ENCODE data around the gene PDZD2.
"Not testable (repeated sequence)": the region's sequence is repeated elsewhere in the genome, so short reads cannot be mapped to it uniquely, and the experiment has no call there.

Gene PDZD2

GRCh38 chr5:31741496-31741895 lies 102.6 kb downstream of the PDZD2 start:
- no peak for DNase-seq

DNA sequence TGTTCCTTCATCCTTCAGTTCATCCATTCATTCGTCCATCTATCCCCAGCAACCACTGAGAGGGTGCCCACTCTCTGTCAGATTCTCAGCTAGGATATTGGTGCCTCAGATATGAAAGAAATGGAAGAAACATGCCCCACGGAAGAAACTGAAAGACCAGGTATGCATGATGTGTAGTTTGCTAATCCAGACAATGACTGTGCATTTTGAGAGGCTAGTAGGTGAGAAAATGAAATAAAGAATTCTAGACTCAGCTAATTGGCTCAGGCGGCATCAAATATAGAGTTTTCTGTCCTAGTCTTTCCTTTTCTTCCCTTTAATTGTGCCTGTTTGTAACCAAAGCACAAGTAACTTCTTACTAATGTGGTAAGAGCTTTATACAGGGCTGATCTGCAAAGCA lies 104.7 kb downstream of the PDZD2 start:
- no peak for DNase-seq

- DNase-seq, result no peak
Observed at GRCh38 chr5:31748458-31749172, 109.7 kb downstream of the PDZD2 start.

DNA sequence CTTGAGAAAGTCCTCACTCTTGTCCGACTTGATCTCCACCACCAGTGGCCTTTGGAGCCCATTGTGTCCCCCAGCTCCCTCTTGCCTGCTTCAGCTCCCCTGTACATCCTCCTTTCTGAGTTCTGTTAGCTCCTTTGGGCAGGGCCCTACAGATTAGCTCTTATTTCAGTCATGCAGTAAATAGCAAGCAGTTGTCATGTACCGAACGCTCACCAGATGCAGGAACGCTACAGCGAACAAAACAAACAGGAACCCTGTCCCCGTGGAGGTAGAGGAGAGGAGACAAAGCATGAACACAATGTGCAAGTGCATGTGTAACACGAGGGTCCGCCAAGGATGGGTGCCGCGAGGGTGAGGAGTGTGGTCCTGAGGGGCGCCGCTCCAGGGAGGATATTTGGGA lies 111.3 kb downstream of the PDZD2 start:
- no peak for DNase-seq

- no peak for DNase-seq
Observed at GRCh38 chr5:31751610-31752009, 112.7 kb downstream of the PDZD2 start.

- DNase-seq, result no peak
Observed at GRCh38 chr5:31753700-31754357, 114.9 kb downstream of the PDZD2 start.

DNA sequence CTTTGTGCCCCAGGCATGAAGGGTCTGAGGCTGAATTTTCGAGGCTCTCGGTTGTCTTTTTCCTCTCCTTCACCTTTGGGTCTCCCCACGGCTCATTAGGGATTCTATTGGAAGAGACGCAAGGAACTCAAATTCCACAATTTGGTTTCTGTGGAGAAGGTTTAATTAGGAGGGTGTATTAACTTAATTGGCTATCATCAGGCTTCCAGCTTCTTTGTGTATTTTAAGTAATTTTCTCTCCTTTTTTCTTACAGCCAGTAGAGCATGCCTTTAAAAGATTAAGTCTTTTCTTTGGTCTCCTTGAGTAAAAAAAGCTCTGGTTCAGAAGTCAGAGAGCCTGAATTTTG lies 115.4 kb downstream of the PDZD2 start:
- DNase-seq, result no peak

- no peak for DNase-seq
Observed at GRCh38 chr5:31754741-31755675, 116.1 kb downstream of the PDZD2 start.

GRCh38 chr5:31755676-31756230 lies 116.8 kb downstream of the PDZD2 start:
- DNase-seq, result no peak

GRCh38 chr5:31757806-31758205 lies 118.9 kb downstream of the PDZD2 start:
- no peak for DNase-seq

- no peak for DNase-seq
Observed at GRCh38 chr5:31758803-31759425, 120.0 kb downstream of the PDZD2 start.

- DNase-seq, result no peak
Observed at GRCh38 chr5:31759925-31760324, 121.0 kb downstream of the PDZD2 start.

DNA sequence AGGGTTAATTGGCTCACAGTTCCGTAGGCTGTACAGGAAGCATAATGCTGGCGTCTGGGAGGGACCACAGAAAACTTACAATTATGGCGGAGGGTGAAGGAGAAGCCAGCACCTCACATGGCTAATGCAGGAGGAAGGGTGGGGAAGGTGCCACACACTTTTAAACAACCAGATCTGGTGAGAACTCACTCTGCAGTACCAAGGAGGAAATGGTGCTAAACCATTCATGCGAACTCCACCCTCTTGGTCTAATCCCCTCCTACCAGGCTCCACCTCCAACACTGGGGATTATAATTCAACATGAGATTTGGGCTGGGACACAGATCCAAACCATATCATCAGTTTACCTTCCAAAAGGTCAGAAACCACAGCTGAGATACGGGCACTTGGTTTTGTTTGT lies 122.9 kb downstream of the PDZD2 start:
- DNase-seq, result no peak

GRCh38 chr5:31763424-31763823 lies 124.5 kb downstream of the PDZD2 start:
- no peak for DNase-seq

DNA sequence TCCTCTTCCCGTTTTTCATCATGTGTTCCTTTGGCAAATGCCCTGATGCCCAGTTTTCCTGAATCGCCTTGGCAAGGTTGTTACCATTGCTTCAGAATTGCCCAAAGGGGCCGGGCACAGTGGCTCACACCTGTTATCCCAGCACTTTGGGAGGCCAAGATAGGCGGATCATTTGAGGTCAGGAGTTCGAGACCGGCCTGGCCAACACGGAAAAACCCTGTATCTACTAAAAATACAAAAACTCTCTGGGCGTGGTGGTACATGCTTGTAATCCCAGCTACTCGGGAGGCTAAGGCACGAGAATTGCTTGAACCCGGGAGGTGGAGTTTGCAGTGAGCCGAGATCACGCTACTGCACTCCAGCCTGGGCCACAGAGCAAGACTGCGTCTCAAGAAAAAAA lies 125.8 kb downstream of the PDZD2 start:
- not testable (repeated sequence) for DNase-seq

DNA sequence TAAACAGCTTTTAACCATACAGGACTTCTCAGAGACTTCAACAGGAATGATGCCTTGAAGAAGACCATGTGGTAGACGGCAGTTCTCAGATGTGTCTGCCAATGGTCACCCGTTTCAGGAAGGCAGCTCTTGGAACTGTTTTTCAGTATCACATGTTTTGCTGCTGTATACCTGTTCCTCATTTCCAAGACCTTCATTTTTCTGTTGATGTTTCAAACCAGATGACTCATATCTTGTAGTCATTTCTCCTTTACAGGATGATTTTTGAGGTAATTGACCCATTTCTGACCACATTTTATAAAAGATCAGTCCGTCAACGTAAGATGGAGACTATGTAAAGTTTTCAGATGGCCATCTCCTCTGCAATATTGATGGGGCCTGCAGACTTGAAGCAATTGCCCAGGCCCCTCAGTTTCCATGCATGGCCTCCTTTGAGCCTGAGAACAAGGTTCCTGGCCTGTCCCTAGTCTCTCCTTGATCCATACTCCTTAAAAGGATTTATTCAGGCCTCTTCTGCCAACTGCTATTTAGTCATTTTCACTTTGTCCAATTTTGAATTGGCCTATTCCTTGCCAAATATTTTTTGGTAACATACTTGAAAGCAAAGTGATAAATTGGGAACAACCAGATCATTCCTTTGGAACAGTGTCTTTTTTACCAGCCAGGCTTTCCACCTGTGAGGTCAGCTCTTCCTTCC lies 128.6 kb downstream of the PDZD2 start:
- no peak for DNase-seq

DNA sequence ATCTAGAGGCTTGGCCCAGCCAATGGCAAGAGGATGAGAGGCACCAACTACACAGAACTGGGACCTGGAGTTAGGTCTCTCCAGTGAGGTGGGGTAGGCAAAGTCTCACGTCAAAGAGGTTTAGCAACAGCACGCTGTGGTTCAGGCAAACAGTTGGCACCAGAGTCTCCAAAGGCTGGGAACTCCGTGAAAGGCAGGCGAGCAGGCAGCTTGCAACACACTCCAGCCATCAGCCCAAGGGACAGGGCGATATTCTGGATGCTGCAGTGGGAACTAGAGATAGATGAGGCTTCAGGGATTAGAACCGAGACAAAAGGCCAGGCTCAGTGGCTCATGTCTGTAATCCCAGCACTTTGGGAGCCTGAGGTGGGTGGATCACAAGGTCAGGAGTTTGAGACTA lies 129.1 kb downstream of the PDZD2 start:
- no peak for DNase-seq

GRCh38 chr5:31768784-31769183 lies 129.9 kb downstream of the PDZD2 start:
- DNase-seq, result no peak

- no peak for DNase-seq
Observed at GRCh38 chr5:31769530-31769929, 130.6 kb downstream of the PDZD2 start.

DNA sequence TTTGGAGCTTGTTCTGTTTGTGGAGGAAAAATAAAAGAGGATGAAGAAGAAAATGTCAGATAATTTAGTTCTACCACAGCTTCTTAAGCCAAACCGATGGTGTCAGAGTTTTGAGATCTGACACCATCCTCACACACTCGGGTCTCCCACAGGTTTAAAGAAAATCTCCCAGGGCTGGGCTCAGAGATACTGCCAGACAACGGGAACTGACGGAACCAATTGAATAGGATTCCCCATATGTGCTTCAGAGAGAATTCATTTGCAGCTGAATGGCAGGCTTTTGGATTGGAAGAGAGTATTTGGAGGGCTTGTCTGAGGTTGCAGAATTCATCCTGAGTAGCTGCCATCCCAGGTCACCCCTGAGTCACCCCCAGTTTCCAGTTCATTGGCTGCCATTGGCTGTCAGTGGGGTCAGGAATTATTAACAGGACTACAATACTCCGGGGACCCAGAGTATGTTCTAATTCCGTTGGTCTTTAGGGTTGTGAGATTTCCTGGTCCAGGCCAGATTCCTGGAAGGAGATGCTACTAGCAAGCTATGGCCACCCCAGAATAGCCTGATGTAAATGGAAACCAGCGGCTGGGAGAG lies 131.3 kb downstream of the PDZD2 start:
- DNase-seq, result no peak

GRCh38 chr5:31770998-31771397 lies 132.1 kb downstream of the PDZD2 start:
- peak; percentile 72 for DNase-seq

- DNase-seq, result no peak
Observed at GRCh38 chr5:31771500-31771899, 132.6 kb downstream of the PDZD2 start.

All from suppressor macrophage treated with lipopolysaccharide for 4 hours (primary cell).